GM04503 (cell line): ENCODE results near the gene TOMM7.

Experiments
- DNase-seq: peaks from one replicate; pipeline ENCODE4 v3.0.0-alpha.2; 2012; ENCODE audit warnings: low read depth

The TOMM7 gene

GRCh38 chr7:22822486-22823141 is at the start of gene TOMM7:
TOMM7 (minus strand) TSS chr7:22822849; CDS start chr7:22822779, 70 bp downstream.
- DNase-seq, result peak; percentile 78

DNA sequence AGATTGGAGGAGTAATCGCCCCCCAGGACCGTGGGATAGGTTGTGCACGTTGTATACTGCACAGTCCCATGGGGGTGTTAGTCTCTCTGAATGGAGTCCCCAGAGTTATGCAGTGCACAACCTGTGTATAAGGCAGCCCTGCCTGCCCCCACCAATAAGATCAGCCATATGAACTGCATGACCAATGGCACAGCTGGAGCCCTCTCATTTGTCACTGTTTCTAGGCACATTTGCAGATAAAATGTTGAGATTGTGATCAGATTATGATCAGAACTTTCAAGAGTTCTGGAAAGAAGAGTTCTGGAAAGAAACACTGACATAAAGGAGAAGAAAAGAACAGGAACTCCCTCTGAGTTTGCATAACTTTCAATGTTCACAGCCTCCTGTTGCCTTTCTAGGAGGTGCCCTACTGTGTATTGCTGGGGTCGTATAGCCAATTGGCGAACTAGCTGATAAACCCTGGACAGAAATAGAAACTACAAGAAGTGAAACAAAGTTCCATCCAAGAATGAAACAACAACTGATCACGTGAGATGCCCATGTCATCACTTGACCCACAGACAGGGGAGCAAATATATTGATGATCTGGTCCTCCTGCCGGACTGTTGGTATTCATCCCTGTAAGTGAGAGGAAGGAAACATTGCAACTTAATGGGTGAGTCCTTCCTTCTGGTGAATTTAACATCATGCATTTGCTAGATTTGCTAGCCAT is 49.6 kb upstream of the TOMM7 start:
- DNase-seq, result no peak

- DNase-seq, result no peak
Observed at GRCh38 chr7:22871661-22872060, 49.0 kb upstream of the TOMM7 start.

GRCh38 chr7:22868509-22868908 is 45.9 kb upstream of the TOMM7 start:
- no peak for DNase-seq

DNA sequence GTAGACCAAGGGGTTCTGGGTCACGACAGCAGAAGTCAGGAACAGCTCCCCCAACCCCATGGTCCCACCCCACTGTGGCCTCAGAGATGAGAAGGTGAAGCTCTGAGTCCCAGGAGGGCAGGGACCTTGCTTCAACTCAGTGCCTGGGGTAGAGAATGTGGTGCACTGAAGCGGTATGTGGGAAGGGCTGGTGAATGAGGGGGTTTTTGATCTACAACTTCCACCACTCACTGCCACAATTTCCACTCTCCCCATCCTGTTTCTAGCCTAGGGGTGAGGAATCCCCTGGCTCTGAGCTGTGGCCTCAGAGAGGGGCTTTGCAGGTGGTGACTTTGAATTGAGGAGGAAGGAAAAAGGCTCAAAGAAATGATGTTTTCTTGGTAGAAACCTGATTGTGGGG is 44.9 kb upstream of the TOMM7 start:
- no peak for DNase-seq

DNA sequence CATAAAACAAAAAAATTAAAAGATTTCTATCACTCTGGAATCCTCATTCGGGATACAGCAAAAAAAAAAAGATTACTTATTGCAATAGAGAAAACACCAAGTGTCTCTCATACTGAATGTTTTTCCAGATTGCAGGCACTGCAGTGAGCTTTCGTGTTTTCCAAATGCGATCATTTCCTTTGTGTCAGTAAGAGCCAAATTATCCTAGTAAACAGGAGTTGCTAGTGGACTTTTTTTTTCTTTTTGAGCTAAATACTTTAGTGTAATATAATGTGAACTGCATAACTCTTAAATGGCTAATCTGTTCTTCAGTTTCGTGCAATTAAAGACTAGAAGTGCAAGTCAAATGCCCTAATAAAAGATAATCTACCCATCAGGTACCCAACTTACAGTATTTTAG is 44.4 kb upstream of the TOMM7 start:
- peak; percentile 92 for DNase-seq

GRCh38 chr7:22865602-22865960 is 42.9 kb upstream of the TOMM7 start:
- DNase-seq, result no peak

- no peak for DNase-seq
Observed at GRCh38 chr7:22864855-22865601, 42.4 kb upstream of the TOMM7 start.

DNA sequence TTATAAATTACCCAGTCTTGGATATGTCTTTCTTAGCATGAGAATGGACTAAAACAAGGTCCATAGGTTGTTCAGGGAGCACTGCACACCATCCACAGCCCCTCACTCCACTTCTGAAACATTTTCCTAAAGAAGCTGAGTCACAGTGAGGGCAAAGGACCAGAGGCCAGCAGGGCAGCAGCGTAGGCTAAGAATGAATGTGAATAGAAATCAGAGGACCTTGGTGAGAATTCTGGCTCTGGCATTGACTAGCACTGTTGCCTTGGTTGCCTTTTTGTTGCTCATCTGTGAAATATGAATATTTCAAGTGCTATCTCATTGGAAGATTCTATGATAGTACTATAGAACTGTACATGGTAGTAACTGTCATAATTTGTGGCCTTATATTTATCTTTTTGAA is 41.7 kb upstream of the TOMM7 start:
- DNase-seq, result no peak

DNA sequence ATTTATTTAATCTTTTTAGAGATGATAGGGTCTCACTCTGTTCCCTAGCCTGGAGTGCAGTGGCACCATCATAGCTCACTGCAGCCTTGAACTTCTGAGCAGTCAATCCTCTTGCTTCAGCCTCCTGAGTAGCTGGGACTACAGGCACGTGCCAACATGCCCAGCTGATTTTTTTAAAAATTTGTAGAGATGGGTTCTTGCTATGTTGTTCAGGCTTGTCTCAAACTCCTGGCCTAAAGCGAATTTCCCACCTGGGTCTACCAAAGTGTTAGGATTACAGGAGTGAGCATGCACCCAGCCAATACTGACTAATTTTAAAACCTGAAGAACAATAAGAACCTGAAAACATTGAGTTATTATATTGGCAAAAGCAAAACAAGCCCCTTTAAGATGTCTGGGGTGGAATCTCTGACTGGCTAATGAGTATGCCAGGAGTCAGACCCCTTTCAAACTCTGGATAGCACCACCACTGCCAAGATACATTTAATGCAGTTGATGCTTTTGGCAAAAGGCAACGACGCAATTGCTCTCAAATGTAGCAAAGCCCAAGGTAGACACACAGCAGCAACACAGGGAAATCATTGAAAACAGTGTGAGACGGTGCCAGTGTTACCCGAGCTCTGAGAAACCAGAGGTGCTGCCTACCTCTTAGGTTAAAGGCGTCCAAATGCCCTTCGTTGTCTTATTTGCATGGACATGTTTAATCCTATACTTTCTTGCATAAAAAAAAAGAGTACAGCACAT is 40.7 kb upstream of the TOMM7 start:
- DNase-seq, result no peak

- no peak for DNase-seq
Observed at GRCh38 chr7:22861576-22861975, 38.9 kb upstream of the TOMM7 start.

DNA sequence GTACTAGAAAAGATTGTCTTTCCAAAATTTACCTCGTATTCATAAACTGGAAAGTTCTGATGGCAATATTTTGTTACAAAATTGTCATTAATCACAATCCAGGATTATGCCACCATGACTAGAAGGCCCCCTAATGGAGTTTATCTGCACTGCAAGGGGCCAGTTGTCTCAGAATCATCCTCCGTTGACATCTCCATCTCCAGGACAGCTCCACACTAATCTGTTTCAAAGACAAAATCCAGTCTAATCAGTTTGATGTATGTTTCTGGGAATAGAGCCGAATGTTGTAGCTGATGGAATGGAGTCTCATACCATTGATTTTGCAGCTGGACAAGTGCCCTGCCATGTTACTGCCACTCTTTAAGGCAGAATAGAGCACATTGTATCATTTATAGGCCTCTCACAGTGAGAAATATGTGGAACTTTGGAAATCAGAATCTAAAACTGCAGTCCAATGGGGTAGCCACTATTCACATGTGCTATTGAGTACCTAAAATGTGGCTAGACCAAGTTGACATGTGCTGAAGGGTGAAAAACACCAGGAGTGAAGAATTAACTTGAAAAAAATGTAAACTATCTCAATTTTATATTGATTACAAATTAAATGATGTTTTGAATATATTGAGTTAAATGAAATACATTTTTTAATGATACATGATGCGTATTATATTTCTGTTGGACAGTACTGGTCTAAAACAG is 38.3 kb upstream of the TOMM7 start:
- DNase-seq, result no peak

GRCh38 chr7:22860337-22860736 is 37.7 kb upstream of the TOMM7 start:
- DNase-seq, result no peak

GRCh38 chr7:22859641-22860290 is 37.1 kb upstream of the TOMM7 start:
- DNase-seq, result no peak

- peak; percentile 99 for DNase-seq
Observed at GRCh38 chr7:22858640-22859561, 36.3 kb upstream of the TOMM7 start.

GRCh38 chr7:22858274-22858639 is 35.6 kb upstream of the TOMM7 start:
- DNase-seq, result no peak

DNA sequence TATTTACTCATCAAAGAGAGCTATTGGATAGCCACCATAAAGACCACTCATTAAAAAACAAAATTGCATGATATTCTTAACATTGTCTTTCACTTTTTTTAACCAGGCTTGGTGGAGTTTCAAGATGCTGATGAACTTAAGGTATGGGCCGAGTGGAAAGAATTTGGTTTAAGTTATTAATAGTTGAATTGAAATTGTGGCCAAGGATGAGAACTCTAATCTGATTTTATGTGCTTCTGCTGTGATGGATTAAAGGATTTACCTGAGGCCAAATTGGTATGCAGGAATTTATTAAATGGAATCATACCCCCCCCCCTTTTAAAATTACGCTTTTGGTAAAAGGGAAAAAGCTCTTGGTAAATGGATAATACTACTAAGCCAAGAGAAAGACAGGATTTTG is 33.8 kb upstream of the TOMM7 start:
- no peak for DNase-seq

DNA sequence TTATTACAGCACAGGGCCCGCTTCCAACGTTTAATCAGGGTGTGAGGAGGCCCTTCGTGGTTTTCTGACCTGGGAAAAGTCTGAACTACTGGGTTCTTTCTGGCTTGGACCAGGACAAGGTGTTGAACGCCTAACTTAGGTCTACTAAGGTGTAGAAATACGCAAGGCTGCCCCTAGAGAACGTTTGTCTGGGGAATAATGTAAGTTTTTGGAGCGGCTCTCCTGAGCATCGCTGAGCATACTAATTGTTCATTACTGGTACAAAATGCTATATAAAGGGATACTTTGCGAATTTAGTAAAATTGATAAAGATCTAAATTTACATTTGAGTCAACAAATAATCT is 32.4 kb upstream of the TOMM7 start:
- no peak for DNase-seq

DNA sequence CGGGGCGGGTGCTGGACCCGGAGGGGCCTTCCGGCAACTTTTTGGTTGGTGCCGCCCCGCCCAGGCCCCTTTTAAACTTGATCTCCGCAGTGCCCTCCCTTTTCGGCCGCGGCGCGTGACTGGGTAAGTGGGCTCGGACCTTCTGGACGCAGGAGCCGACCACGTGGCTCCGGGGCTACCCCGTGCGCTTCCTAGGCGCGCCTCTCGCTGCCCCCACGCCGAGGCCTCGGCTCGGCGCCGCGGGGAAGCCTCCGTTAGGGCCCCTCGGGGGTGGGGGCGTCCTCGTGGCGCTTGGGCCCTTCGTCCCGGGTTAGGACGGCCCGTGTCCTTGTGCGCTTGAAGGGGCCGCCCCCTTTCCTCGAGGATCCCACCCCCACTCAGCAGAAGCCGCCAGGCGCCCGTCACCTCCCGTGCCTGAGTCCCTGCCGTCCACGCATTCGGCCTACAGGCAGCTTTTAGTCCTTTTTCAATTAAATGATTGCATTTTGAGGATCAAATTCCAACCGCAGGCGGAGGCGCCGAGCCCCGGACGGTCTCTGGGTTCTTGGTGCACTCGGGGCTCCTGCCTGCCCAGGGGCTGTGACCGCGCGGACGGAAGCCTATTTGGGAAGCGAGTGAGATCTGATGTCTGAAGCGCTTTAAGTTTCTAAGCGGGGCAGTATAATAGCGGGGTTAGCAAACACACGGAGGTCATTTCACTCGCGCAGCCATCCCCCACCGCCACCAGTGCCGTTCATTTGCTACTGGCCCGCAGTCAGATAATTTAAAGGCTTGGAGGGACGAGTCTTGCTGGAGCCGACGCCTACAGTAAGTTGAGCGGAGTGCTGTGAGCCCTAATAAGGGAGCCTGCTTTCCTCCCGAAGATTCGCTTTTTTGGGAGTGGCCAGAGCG is 31.8 kb upstream of the TOMM7 start:
- no peak for DNase-seq
